Breast epithelium (tissue), 4 donors: ENCODE results near the gene CALM1. TPM values are rescaled to one million over a fixed set of nuclear protein-coding genes. Genes with fewer than 3 reads are reported as not detected.

Experiments
- DNase-seq, 2 donors: peaks; one replicate each; pipeline ENCODE4 v3.0.0-alpha.2; 2019; ENCODE audit warnings: low spot score in 2 of 2
- H3K27ac ChIP-seq, 2 donors: fragments of 200-600 bp; sonication (generic) in 1 of 2; one replicate each; pipeline ENCODE4 v1.5.1; 2016 to 2019; ENCODE audit warnings: mild to moderate bottlenecking in 1 of 2
- H3K27me3 ChIP-seq, 2 donors: fragments of 200-600 bp; sonication (generic) in 1 of 2; one replicate each; pipeline versions ENCODE4 v1.5.1 to v1.6.0; 2017 to 2019; ENCODE audit warnings: control low read depth in 1 of 2, mild to moderate bottlenecking in 1 of 2
- H3K36me3 ChIP-seq: fragments of 200-600 bp; one replicate; pipeline ENCODE4 v1.5.1; 2019
- H3K4me1 ChIP-seq, 2 donors: fragments of 200-600 bp; sonication (generic); one replicate each; pipeline ENCODE4 v1.5.1; 2016 to 2019; ENCODE audit warnings: control low read depth in 1 of 2
- H3K4me3 ChIP-seq, 3 donors: fragments of 200-600 bp; sonication (generic); 1 replicate in 2 of 3; 2 replicates in 1 of 3; pipeline ENCODE4 v1.5.1; 2016 to 2019; ENCODE audit warnings: mild to moderate bottlenecking in 3 of 3, moderate library complexity in 2 of 3
- H3K9me3 ChIP-seq, 2 donors: fragments of 200-600 bp; sonication (generic) in 1 of 2; one replicate each; pipeline ENCODE4 v1.5.1; 2016 to 2019; ENCODE audit warnings: control low read depth in 1 of 2
- POLR2A ChIP-seq: fragments of 450-650 bp; IDR thresholded peaks from one replicate; pipeline ENCODE4 v1.6.1; 2016; ENCODE audit warnings: antibody characterized with exemption, mild to moderate bottlenecking, moderate library complexity
- POLR2AphosphoS5 ChIP-seq, 3 donors: sonication (generic); formaldehyde crosslinking; IDR thresholded peaks; one replicate each; pipeline ENCODE4 v1.6.1; 2017; ENCODE audit warnings: antibody characterized with exemption in 3 of 3
- intact Hi-C: fragments of 100-400 bp; cut with DNase I; formaldehyde crosslinking; loops from one replicate; pipeline ENCODE4 v1.15.1; 2023; ENCODE audit warnings: low total_unique reads
- total RNA-seq, 3 donors: library from RNA; depleted of rRNA; stranded (reverse); fragments of >200 nt; gene quantifications; one replicate each; pipeline ENCODE4 v1.1.0, GENCODE V29; 2016
- TF ChIP-seq, protein P1 (sequence below), 3 donors: fragments of 450-650 bp; IDR thresholded peaks; one replicate each; pipeline ENCODE4 v1.5.1; 2016 to 2017; ENCODE audit warnings: antibody characterized with exemption in 3 of 3, mild to moderate bottlenecking in 3 of 3, moderate library complexity in 3 of 3

Gene CALM1
- total RNA-seq, 3 donors from 2014 or later = 186 to 332 (median 237) TPM

- no peak for DNase-seq
- intact Hi-C loops = no loop called here
- Histone ChIP-seq H3K4me3 (no peak overlapping the region), H3K27ac (no peak overlapping the region), H3K4me1 (no peaks in the 10 kb centered on the region), H3K36me3 (no peaks in the 10 kb centered on the region), H3K9me3 (no peaks in the 10 kb centered on the region), H3K27me3 (no peaks in the 10 kb centered on the region)
- TF ChIP-seq, protein P1, sequence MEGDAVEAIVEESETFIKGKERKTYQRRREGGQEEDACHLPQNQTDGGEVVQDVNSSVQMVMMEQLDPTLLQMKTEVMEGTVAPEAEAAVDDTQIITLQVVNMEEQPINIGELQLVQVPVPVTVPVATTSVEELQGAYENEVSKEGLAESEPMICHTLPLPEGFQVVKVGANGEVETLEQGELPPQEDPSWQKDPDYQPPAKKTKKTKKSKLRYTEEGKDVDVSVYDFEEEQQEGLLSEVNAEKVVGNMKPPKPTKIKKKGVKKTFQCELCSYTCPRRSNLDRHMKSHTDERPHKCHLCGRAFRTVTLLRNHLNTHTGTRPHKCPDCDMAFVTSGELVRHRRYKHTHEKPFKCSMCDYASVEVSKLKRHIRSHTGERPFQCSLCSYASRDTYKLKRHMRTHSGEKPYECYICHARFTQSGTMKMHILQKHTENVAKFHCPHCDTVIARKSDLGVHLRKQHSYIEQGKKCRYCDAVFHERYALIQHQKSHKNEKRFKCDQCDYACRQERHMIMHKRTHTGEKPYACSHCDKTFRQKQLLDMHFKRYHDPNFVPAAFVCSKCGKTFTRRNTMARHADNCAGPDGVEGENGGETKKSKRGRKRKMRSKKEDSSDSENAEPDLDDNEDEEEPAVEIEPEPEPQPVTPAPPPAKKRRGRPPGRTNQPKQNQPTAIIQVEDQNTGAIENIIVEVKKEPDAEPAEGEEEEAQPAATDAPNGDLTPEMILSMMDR (IDR thresholded peaks at IDR 0.05) = no peak
- TF ChIP-seq POLR2A = no peak
- no peak for TF ChIP-seq POLR2AphosphoS5 (IDR thresholded peaks at IDR 0.05)
Measured at GRCh38 chr14:90421001-90421631, 24.3 kb downstream of the CALM1 start.

DNA sequence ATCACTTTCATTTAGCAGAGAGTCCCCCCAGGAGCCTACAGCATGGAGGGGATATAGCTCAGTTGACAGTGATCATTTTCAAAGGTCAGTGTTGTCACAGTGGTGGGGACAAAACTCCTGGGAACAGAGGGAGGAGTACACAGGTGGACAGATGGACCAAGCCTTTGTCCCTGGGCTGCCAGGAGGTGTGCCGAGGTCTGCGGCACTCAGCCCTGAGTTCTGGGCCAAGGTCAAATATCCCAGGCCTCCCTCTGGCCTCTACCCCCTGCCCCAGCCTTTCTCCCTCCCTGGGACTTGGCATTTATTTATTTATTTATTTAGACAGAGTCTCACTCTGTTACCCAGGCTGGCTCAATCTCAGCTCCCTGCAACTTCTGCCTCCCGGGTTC is 24.8 kb downstream of the CALM1 start:
- H3K36me3 ChIP-seq = no peaks in the 10 kb centered on the region
- DNase-seq = no peak
- intact Hi-C loops = no loop called here
- no peaks in the 10 kb centered on the region for H3K9me3 ChIP-seq
- no peaks in the 10 kb centered on the region for H3K27me3 ChIP-seq
- no peak overlapping the region for H3K27ac ChIP-seq
- no peaks in the 10 kb centered on the region for H3K4me1 ChIP-seq
- TF ChIP-seq, protein P1 (IDR thresholded peaks at IDR 0.05) = no peak
- TF ChIP-seq POLR2AphosphoS5 (IDR thresholded peaks at IDR 0.05) (no peak), POLR2A (no peak)
- no peak overlapping the region for H3K4me3 ChIP-seq

DNA sequence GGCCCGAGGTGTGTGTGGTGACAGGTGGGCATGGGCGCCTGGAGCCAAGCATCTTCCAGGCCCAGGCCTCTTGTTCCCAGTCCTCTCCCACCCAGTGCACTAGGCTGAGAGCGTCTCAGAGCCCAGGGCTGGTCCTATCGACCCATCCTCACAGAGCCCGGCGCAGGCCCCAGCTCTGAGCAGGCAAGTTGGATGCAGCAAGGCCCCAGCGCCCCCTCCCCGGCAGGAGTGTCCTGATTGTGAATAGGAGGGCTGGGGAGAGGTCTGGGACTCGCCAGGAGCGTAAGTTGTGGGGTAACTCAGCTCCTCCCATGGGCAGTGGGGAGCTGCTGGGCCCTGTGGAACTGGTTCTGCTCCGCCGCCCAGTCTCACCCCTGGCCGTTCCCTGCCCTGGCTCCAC is 26.3 kb downstream of the CALM1 start:
- no peaks in the 10 kb centered on the region for H3K9me3 ChIP-seq
- no peaks in the 10 kb centered on the region for H3K27me3 ChIP-seq
- intact Hi-C loops = no loop called here
- H3K4me3 ChIP-seq = no peak overlapping the region
- H3K36me3 ChIP-seq = no peaks in the 10 kb centered on the region
- TF ChIP-seq POLR2A = no peak
- TF ChIP-seq, protein P1 (IDR thresholded peaks at IDR 0.05) = no peak
- no peak for TF ChIP-seq POLR2AphosphoS5 (IDR thresholded peaks at IDR 0.05)
- H3K4me1 ChIP-seq = no peaks in the 10 kb centered on the region
- no peak overlapping the region for H3K27ac ChIP-seq
- DNase-seq = no peak

- H3K9me3 ChIP-seq = no peaks in the 10 kb centered on the region
- H3K36me3 ChIP-seq = no peaks in the 10 kb centered on the region
- no peak overlapping the region for H3K4me3 ChIP-seq
- DNase-seq = no peak
- intact Hi-C loops = no loop called here
- no peaks in the 10 kb centered on the region for H3K4me1 ChIP-seq
- TF ChIP-seq POLR2A (no peak), POLR2AphosphoS5 (IDR thresholded peaks at IDR 0.05) (no peak)
- TF ChIP-seq, protein P1 (IDR thresholded peaks at IDR 0.05) = no peak
- no peak overlapping the region for H3K27ac ChIP-seq
- no peaks in the 10 kb centered on the region for H3K27me3 ChIP-seq
Measured at GRCh38 chr14:90424075-90424474, 27.2 kb downstream of the CALM1 start.

DNA sequence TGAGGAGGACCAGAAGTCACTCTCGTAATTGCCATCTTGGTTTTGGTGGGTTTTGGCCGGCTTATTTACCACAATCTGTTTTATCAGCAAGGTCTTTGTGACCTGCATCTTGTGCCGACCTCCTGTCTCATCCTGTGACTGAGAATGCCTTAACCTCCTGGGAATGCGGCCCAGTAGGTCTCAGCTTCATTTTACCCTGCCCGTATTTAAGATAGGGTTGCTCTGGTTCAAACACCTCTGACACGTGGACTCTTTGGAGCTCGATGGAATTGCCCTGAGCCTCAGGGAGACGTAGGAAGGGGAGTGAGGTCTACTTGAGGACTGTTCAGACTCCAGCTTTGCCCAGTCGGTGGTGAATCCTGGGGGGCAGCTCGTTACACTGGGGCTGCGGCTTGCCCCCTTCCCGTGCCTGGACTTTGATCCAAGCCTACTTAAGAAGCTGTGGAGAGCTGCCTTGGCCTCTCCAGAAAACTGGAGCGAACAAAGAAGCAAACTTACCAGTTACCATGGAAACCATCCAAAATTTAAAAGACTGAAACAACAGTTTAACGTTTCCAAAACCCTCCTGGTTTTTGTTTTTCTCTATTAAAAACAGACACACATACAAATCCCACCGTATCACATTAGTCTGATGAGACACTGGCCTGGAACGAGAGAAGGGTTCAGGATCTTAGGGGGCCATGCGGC is 28.0 kb downstream of the CALM1 start:
- Histone ChIP-seq H3K27me3 (no peaks in the 10 kb centered on the region), H3K9me3 (no peaks in the 10 kb centered on the region), H3K4me3 (no peak overlapping the region), H3K36me3 (no peaks in the 10 kb centered on the region), H3K4me1 (no peaks in the 10 kb centered on the region), H3K27ac (no peak overlapping the region)
- intact Hi-C loops = no loop called here
- TF ChIP-seq, protein P1 (IDR thresholded peaks at IDR 0.05) = no peak
- TF ChIP-seq POLR2A = no peak
- no peak for DNase-seq
